Spinal cord (tissue), 10 donors: Measurements from ENCODE around the gene TCF21. TPM values are rescaled to one million over a fixed set of nuclear protein-coding genes. Genes with fewer than 3 reads are reported as not detected.
A peak's percentile ranks its signal among the peaks of the same experiment; 100 is the strongest.

Experiments
- DNase-seq, 6 donors: peaks; one replicate each; pipeline versions ENCODE4 v3.0.0 to v3.0.0-alpha.2; 2013 to 2015; ENCODE audit warnings: low spot score in 6 of 6, low read depth in 4 of 6
- H3K27ac ChIP-seq: one replicate; pipeline ENCODE4 v1.5.1; 2013; ENCODE audit warnings: low read depth, low read length, control low read depth
- H3K27me3 ChIP-seq: one replicate; pipeline ENCODE4 v1.6.1; 2013; ENCODE audit warnings: low read length; ENCODE audit not compliant: control insufficient read depth, insufficient read depth
- H3K36me3 ChIP-seq: one replicate; pipeline ENCODE4 v1.6.1; 2013; ENCODE audit warnings: low read length; ENCODE audit not compliant: control insufficient read depth, insufficient read depth
- H3K4me1 ChIP-seq: one replicate; pipeline ENCODE4 v1.6.1; 2013; ENCODE audit warnings: low read length; ENCODE audit not compliant: control insufficient read depth, insufficient read depth
- H3K4me3 ChIP-seq: one replicate; pipeline ENCODE4 v1.5.1; 2013; ENCODE audit warnings: low read depth, low read length, control low read depth
- H3K9me3 ChIP-seq: one replicate; pipeline ENCODE4 v1.6.1; 2013; ENCODE audit warnings: low read length; ENCODE audit not compliant: control insufficient read depth, insufficient read depth
- WGBS: methylation state at CpG from one replicate; pipeline ENCODE4 v1.1.5; 2013; ENCODE audit warnings: missing lambda C conversion rate; ENCODE audit not compliant: insufficient coverage; 5-methylcytosine and 5-hydroxymethylcytosine counted together
- polyA plus RNA-seq, 2 donors: library from polyadenylated mRNA; unstranded; fragments of 120-200 nt; gene quantifications; one replicate each; pipeline ENCODE4 v1.2.1, GENCODE V29; 2013; ENCODE audit not compliant: insufficient read length in 2 of 2
- total RNA-seq, 2 donors: library from RNA; depleted of rRNA in 1 of 2; stranded (reverse); fragments of 120-200 nt in 1 of 2; fragments of >200 nt in 1 of 2; gene quantifications; one replicate each; pipeline versions ENCODE4 v1.2.3 to v1.2.4, GENCODE V29; 2013 to 2014
- donor health status: healthy.

The TCF21 gene
- total and polyA plus RNA-seq, 4 donors: 0.63 to 5.3 (median 0.95) TPM; not detected in 1

DNA sequence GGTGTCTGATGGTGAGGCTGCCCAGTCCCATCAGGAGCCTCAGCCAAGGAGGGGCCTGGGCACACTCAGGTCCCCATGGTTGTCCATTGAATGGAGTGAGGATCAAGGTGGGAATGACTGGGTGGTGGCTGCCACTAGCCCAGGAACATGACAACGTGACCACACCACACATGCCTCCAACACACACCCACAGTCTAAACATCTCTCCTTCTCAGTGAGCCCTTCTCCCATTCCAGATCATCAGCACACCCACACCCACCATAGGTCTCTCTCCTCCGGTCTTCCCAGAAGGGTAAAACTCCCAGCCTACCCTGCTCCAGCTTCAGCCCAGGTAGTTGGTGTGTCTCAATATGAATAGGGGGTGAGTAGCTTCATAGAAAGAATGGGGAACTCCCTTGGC is 5.5 kb downstream of the TCF21 start:
- WGBS: 17% methylated on average over 1 of the region's 2 CpGs
- Histone ChIP-seq H3K27ac (no peak overlapping the region), H3K4me3 (no peak overlapping the region), H3K27me3 (peaks cover 90% of the 10 kb centered on the region), H3K36me3 (no peaks in the 10 kb centered on the region), H3K9me3 (no peaks in the 10 kb centered on the region), H3K4me1 (peaks cover 30% of the 10 kb centered on the region)
- no peak for DNase-seq

GRCh38 chr6:133894795-133895358 is 6.0 kb downstream of the TCF21 start:
- Histone ChIP-seq H3K9me3 (no peaks in the 10 kb centered on the region), H3K27ac (no peak overlapping the region), H3K4me3 (no peak overlapping the region), H3K27me3 (peaks cover 85% of the 10 kb centered on the region), H3K36me3 (no peaks in the 10 kb centered on the region), H3K4me1 (peaks cover 25% of the 10 kb centered on the region)
- 15% methylated on average over 4 of the region's 5 CpGs for WGBS
- DNase-seq: peak in 1 of 6 donors; percentile 7

DNA sequence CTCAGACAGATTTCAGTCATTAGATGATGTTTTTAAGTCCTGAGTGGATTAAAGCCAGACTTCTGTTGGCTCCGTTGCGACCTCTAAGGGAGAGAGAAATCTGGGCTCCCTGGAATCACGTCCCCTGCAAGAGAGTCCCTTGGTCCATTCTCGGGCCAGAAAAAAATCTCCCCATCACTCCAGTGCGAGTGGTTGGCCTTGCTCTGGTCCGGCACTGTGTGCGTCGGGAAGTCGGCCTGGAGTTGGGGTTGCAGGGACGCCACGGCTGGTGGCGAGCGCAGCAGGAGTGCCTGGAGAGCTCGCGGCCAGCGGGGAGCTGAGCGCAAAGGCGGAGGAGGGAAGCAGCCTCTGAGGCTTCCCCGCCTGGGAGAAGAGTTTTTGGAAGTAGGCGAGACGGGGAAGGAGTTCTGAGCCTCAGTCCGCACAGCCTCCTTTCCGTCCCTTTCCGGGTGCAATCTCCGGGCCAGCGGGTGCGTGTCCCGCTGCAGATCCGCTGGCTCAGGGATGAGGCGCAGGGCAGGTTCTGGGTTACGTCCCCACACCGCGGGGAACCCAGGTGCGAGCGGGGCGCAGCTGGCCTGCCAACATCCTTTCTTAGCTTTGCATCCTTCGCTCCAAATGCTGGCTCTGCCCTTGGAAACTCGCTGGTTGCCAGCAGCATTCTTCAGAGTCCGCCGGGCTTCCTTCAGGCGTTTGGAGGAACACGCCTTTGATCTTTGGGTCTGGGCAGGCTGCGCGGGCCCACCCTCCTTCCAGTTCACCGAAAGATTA is 6.8 kb downstream of the TCF21 start:
- no peaks in the 10 kb centered on the region for H3K9me3 ChIP-seq
- peaks cover 23% of the 10 kb centered on the region for H3K4me1 ChIP-seq
- no peaks in the 10 kb centered on the region for H3K36me3 ChIP-seq
- peaks cover 78% of the 10 kb centered on the region for H3K27me3 ChIP-seq
- no peak overlapping the region for H3K27ac ChIP-seq
- peak in 2 of 6 donors; percentile 32 to 35 for DNase-seq
- under 1% methylated on average over 41 of the region's 45 CpGs for WGBS
- H3K4me3 ChIP-seq: no peak overlapping the region

DNA sequence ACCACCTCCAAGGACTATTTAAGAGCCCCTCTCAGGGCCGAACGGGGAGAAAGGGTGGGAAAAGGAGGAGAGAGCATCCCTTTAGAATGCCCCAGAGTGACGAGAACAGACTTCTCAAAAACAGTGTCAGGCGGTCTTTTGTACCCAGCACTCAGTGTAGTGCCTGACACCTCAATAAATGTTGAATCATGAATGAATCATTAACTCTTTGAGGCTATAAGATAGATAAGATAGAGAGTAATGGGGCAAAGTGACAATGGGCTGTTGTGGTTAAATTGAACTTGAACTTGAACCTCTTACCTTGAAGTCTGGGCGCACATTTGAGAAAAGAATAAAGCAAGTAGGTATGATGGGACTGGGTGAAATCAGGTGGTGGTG is 7.4 kb downstream of the TCF21 start:
- WGBS: 33% methylated on average over 1 of the region's 5 CpGs
- Histone ChIP-seq H3K9me3 (no peaks in the 10 kb centered on the region), H3K4me1 (peaks cover 19% of the 10 kb centered on the region), H3K4me3 (no peak overlapping the region), H3K36me3 (no peaks in the 10 kb centered on the region), H3K27ac (no peak overlapping the region), H3K27me3 (peaks cover 72% of the 10 kb centered on the region)
- no peak for DNase-seq

DNA sequence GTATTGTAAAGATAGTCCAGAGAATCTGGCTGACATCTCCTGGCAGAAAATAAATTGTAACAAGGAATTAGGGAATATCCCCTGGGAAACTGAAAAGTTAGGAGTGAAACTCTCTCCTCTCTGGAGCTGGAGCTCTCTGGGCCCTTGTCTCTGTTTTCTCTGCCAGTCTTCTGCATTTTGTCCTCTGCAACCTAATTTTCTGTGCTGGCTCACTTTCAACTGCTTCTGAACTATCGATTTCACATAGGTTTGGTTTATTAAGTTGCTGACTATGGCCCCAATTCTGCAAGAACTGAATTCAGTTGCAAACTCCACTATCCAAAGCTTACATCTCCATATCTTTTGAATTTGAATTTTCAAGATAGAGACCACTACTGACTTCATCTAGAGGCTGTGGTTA is 9.3 kb downstream of the TCF21 start:
- H3K9me3 ChIP-seq: no peaks in the 10 kb centered on the region
- H3K36me3 ChIP-seq: no peaks in the 10 kb centered on the region
- H3K4me1 ChIP-seq: peaks cover 8% of the 10 kb centered on the region
- no CpG with 5 or more reads among the region's 1 CpG for whole genome bisulfite sequencing
- H3K27ac ChIP-seq: no peak overlapping the region
- peaks cover 54% of the 10 kb centered on the region for H3K27me3 ChIP-seq
- DNase-seq: no peak
- H3K4me3 ChIP-seq: no peak overlapping the region

- Histone ChIP-seq H3K27ac (no peak overlapping the region), H3K27me3 (peaks cover 41% of the 10 kb centered on the region), H3K4me3 (no peak overlapping the region), H3K4me1 (peaks cover 8% of the 10 kb centered on the region), H3K36me3 (no peaks in the 10 kb centered on the region), H3K9me3 (no peaks in the 10 kb centered on the region)
- DNase-seq: no peak
Measured at GRCh38 chr6:133899556-133899955, 10.6 kb downstream of the TCF21 start.

- H3K4me1 ChIP-seq: no peaks in the 10 kb centered on the region
- H3K27ac ChIP-seq: no peak overlapping the region
- DNase-seq: no peak
- H3K9me3 ChIP-seq: no peaks in the 10 kb centered on the region
- H3K36me3 ChIP-seq: no peaks in the 10 kb centered on the region
- no CpG with 5 or more reads among the region's 2 CpGs for WGBS
- no peak overlapping the region for H3K4me3 ChIP-seq
- peaks cover 2% of the 10 kb centered on the region for H3K27me3 ChIP-seq
Measured at GRCh38 chr6:133903855-133904254, 14.9 kb downstream of the TCF21 start.

- DNase-seq: no peak
- H3K27me3 ChIP-seq: peaks cover 2% of the 10 kb centered on the region
- H3K27ac ChIP-seq: no peak overlapping the region
- H3K4me3 ChIP-seq: no peak overlapping the region
- no peaks in the 10 kb centered on the region for H3K9me3 ChIP-seq
- no peaks in the 10 kb centered on the region for H3K4me1 ChIP-seq
- no CpG with 5 or more reads among the region's 1 CpG for WGBS
- H3K36me3 ChIP-seq: no peaks in the 10 kb centered on the region
Measured at GRCh38 chr6:133906050-133906449, 17.1 kb downstream of the TCF21 start.

- 0% methylated on average over 6 of the region's 8 CpGs for WGBS
- DNase-seq: peak in 5 of 6 donors; percentile 78 to 96 (median 81)
- Histone ChIP-seq H3K4me3 (no peak overlapping the region), H3K36me3 (no peaks in the 10 kb centered on the region), H3K27ac (no peak overlapping the region), H3K9me3 (no peaks in the 10 kb centered on the region), H3K4me1 (no peaks in the 10 kb centered on the region), H3K27me3 (no peaks in the 10 kb centered on the region)
Measured at GRCh38 chr6:133916650-133917151, 27.8 kb downstream of the TCF21 start.

DNA sequence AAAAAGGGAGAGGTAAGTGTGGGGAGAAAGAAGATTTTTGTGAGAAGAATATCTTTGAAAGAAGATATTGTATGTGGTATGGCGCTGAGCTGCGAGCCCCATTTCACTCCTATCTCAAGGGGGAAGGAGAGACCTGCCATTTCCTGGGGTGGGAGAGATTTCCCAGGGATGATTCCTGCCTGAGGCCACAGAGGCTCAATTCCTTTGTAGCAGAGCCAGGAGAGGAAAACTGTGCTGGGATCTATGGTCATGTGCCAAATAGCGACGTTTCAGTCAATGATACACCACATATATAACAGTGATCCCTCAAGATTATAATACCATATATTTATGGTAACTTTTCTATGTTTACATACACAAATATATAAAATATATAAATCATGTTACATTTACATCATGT is 28.9 kb downstream of the TCF21 start:
- Histone ChIP-seq H3K27me3 (no peaks in the 10 kb centered on the region), H3K36me3 (no peaks in the 10 kb centered on the region), H3K27ac (no peak overlapping the region), H3K4me3 (no peak overlapping the region), H3K9me3 (no peaks in the 10 kb centered on the region), H3K4me1 (no peaks in the 10 kb centered on the region)
- DNase-seq: no peak
- WGBS: no CpG with 5 or more reads among the region's 4 CpGs
